IMR-90 (cell line): ENCODE data around the gene KRTAP10-7. TPM values are rescaled to one million over a fixed set of nuclear protein-coding genes. Genes with fewer than 3 reads are reported as not detected.

Experiments used
- ATAC-seq: fragments of 200-7000 bp; cut with Tn5 transposase; 2 replicates; pipeline ENCODE4 v1.9.1; 2020; ENCODE audit warnings: low read depth, mild to moderate bottlenecking, moderate library complexity
- BruUV-seq: library from RNA; stranded (reverse); fragments of 400-500 nt; replicated peaks from 2 replicates; lab custom pipeline; 2021; lab: Mats Ljungman, UMichigan
- CTCF ChIA-PET: fragments of 300-600 bp; formaldehyde crosslinking; extraction: SDS; loops from one replicate; lab custom pipeline; 2021; ENCODE audit warnings: antibody characterized with exemption; lab: Yijun Ruan, JAX
- POLR2A ChIA-PET: fragments of 300-600 bp; sonication (Branson Sonifier 250); formaldehyde crosslinking; loops from one replicate; lab custom pipeline; 2022; ENCODE audit warnings: antibody characterized with exemption; ENCODE audit not compliant: unreplicated experiment; lab: Charles Lee
- DNase-seq: peaks from one replicate; pipeline ENCODE4 v3.0.0; 2013
- H2AFZ ChIP-seq: replicated peaks from 2 replicates; pipeline ENCODE3; 2013; ENCODE audit warnings: low read length, mild to moderate bottlenecking; ENCODE audit not compliant: poor library complexity
- H2AK5ac ChIP-seq: 2 replicates; pipeline ENCODE4 v1.6.1; 2013; ENCODE audit warnings: low read depth, low read length, inconsistent platforms
- H2AK9ac ChIP-seq: replicated peaks from 2 replicates; pipeline ENCODE3; 2013; ENCODE audit warnings: mild to moderate bottlenecking, low read depth, low read length, moderate library complexity; ENCODE audit not compliant: poor library complexity
- H2BK120ac ChIP-seq: 2 replicates; pipeline ENCODE4 v1.6.1; 2013; ENCODE audit warnings: low read depth, low read length, inconsistent platforms
- H2BK15ac ChIP-seq: 3 replicates; pipeline ENCODE4 v1.6.1; 2013; ENCODE audit warnings: low read depth, low read length, inconsistent platforms
- H2BK20ac ChIP-seq: 2 replicates; pipeline ENCODE4 v1.6.1; 2013; ENCODE audit warnings: low read depth, mild to moderate bottlenecking, inconsistent platforms, low read length, moderate library complexity
- H2BK5ac ChIP-seq: 2 replicates; pipeline ENCODE4 v1.6.1; 2013; ENCODE audit warnings: mild to moderate bottlenecking, low read depth, low read length, inconsistent platforms; ENCODE audit not compliant: poor library complexity, severe bottlenecking
- H3K14ac ChIP-seq: replicated peaks from 2 replicates; pipeline ENCODE4 v1.6.1; 2013; ENCODE audit warnings: low read depth, low read length, inconsistent platforms
- H3K18ac ChIP-seq: 2 replicates; pipeline ENCODE4 v1.6.1; 2013; ENCODE audit warnings: low read depth, low read length, control low read depth
- H3K23ac ChIP-seq: 2 replicates; pipeline ENCODE4 v1.6.1; 2013; ENCODE audit warnings: low read depth, low read length, inconsistent platforms
- H3K27ac ChIP-seq: 2 replicates; pipeline ENCODE4 v1.5.1; 2013; ENCODE audit warnings: mild to moderate bottlenecking, control low read depth, low read length; ENCODE audit not compliant: insufficient read depth
- H3K27me3 ChIP-seq: 2 replicates; pipeline ENCODE4 v1.6.1; 2013; ENCODE audit warnings: low read length; ENCODE audit not compliant: control insufficient read depth, insufficient read depth
- H3K36me3 ChIP-seq: 2 replicates; pipeline ENCODE4 v1.6.1; 2013; ENCODE audit warnings: low read length, mixed read lengths; ENCODE audit not compliant: control insufficient read depth, insufficient read depth
- H3K4ac ChIP-seq: 2 replicates; pipeline ENCODE4 v1.6.1; 2013; ENCODE audit warnings: low read depth, low read length, inconsistent platforms
- H3K4me1 ChIP-seq: 2 replicates; pipeline ENCODE4 v1.6.1; 2013; ENCODE audit warnings: low read length, mixed read lengths; ENCODE audit not compliant: control insufficient read depth, insufficient read depth
- H3K4me2 ChIP-seq: 2 replicates; pipeline ENCODE4 v1.6.1; 2013; ENCODE audit warnings: low read depth, mild to moderate bottlenecking, control low read depth, low read length, moderate library complexity
- H3K4me3 ChIP-seq: 2 replicates; pipeline ENCODE4 v1.5.1; 2013; ENCODE audit warnings: low read depth, mild to moderate bottlenecking, control low read depth, low read length, moderate library complexity; ENCODE audit not compliant: insufficient read depth
- H3K56ac ChIP-seq: 2 replicates; pipeline ENCODE4 v1.6.1; 2013; ENCODE audit warnings: low read length, inconsistent platforms; ENCODE audit not compliant: insufficient read depth; ENCODE audit errors: extremely low read depth
- H3K79me1 ChIP-seq, 2 experiments: 2 replicates each; pipeline ENCODE4 v1.6.1; 2013; ENCODE audit warnings: low read length in 2 of 2, inconsistent platforms in 1 of 2, low read depth in 1 of 2
- H3K9ac ChIP-seq: 2 replicates; pipeline ENCODE4 v1.6.1; 2013; ENCODE audit warnings: low read depth, low read length, control low read depth
- H3K9me1 ChIP-seq: 2 replicates; pipeline ENCODE4 v1.6.1; 2013; ENCODE audit warnings: low read length, inconsistent platforms; ENCODE audit not compliant: insufficient read depth
- H3K9me3 ChIP-seq: 2 replicates; pipeline ENCODE4 v1.6.1; 2013; ENCODE audit warnings: low read length; ENCODE audit not compliant: control insufficient read depth, insufficient read depth
- H4K20me1 ChIP-seq: 2 replicates; pipeline ENCODE4 v1.6.1; 2013; ENCODE audit warnings: low read length, inconsistent platforms; ENCODE audit not compliant: insufficient read depth
- H4K5ac ChIP-seq: 2 replicates; pipeline ENCODE4 v1.6.1; 2013; ENCODE audit warnings: mild to moderate bottlenecking, low read depth, low read length, control low read depth
- H4K8ac ChIP-seq, 2 experiments: 2 replicates each; pipeline ENCODE4 v1.6.1; 2013; ENCODE audit warnings: low read depth in 2 of 2, low read length in 2 of 2, control low read depth in 1 of 2, inconsistent platforms in 1 of 2
- H4K91ac ChIP-seq: 2 replicates; pipeline ENCODE4 v1.6.1; 2013; ENCODE audit warnings: low read depth, low read length, inconsistent platforms; ENCODE audit not compliant: insufficient read depth
- CEBPB ChIP-seq: IDR thresholded peaks from 2 replicates; pipeline ENCODE4 v1.6.1; 2012; ENCODE audit warnings: low read depth, low read length, improper control_type of control experiment
- CHD1 ChIP-seq: IDR thresholded peaks from 2 replicates; pipeline ENCODE4 v1.6.1; 2012; ENCODE audit warnings: low read depth, low read length, improper control_type of control experiment
- MAZ ChIP-seq: IDR thresholded peaks from 2 replicates; pipeline ENCODE4 v1.6.1; 2012; ENCODE audit warnings: low read depth, mild to moderate bottlenecking, low read length, improper control_type of control experiment, moderate library complexity, borderline replicate concordance
- MXI1 ChIP-seq: IDR thresholded peaks from 2 replicates; pipeline ENCODE4 v1.6.1; 2012; ENCODE audit warnings: low read depth, mild to moderate bottlenecking, low read length, moderate library complexity, borderline replicate concordance
- NFE2L2 ChIP-seq: fragments of 150-350 bp; IDR thresholded peaks from 2 replicates; pipeline ENCODE4 v1.6.1; 2016; ENCODE audit warnings: low read depth, mild to moderate bottlenecking, low read length
- RAD21 ChIP-seq: IDR thresholded peaks from 2 replicates; pipeline ENCODE4 v1.6.1; 2012; ENCODE audit warnings: low read length, improper control_type of control experiment
- RFX5 ChIP-seq: IDR thresholded peaks from 2 replicates; pipeline ENCODE4 v1.8.0; 2012; ENCODE audit warnings: low read depth, mild to moderate bottlenecking, low read length, moderate library complexity
- SMC3 ChIP-seq: fragments of 150-350 bp; IDR thresholded peaks from 2 replicates; pipeline ENCODE4 v1.6.1; 2016; ENCODE audit warnings: low read depth, mild to moderate bottlenecking, antibody characterized with exemption, low read length, moderate library complexity
- WGBS, 2 experiments: methylation state at CpG; one replicate each; pipeline versions ENCODE4 v1.1.5 to v1.1.7; 2013; ENCODE audit warnings: missing lambda C conversion rate in 2 of 2; ENCODE audit not compliant: insufficient read length in 1 of 2; ENCODE audit errors: extremely low coverage in 2 of 2; 5-methylcytosine and 5-hydroxymethylcytosine counted together
- dilution Hi-C: fragments of 300-500 bp; cut with HindIII; formaldehyde crosslinking; loops from one replicate; pipeline ENCODE4 v1.14.3; 2018; ENCODE audit warnings: low sequenced_read_pairs; ENCODE audit not compliant: unreplicated experiment
- in situ Hi-C: fragments of 300-500 bp; cut with MboI; formaldehyde crosslinking; loops from 3 replicates; pipeline ENCODE4 v1.14.3; 2019; ENCODE audit warnings: low sequenced_read_pairs, inconsistent platforms, mixed read lengths
- intact Hi-C: fragments of 100-400 bp; cut with micrococcal nuclease; formaldehyde crosslinking; loops from 2 replicates; pipeline ENCODE4 v1.10.0; 2022
- polyA plus RNA-seq, 3 experiments: library from polyadenylated mRNA; depleted of rRNA; stranded (reverse); fragments of >200 nt; gene quantifications; 2 replicates each; pipeline ENCODE4 v1.2.3, GENCODE V29; 2012; ENCODE audit warnings: low replicate concordance in 1 of 3
- total RNA-seq: library from RNA; depleted of rRNA; stranded (reverse); fragments of >200 nt; gene quantifications from 2 replicates; pipeline ENCODE4 v1.2.3, GENCODE V29; 2012
- TF ChIP-seq, protein P1 (sequence below): conservative IDR thresholded peaks from 2 replicates; pipeline ENCODE4 v1.5.1; 2012; ENCODE audit warnings: mild to moderate bottlenecking, low read depth, low read length, improper control_type of control experiment
- TF ChIP-seq, protein P2 (sequence below): fragments of 150-350 bp; IDR thresholded peaks from 2 replicates; pipeline ENCODE4 v1.6.1; 2017; ENCODE audit warnings: mild to moderate bottlenecking, antibody characterized with exemption, low read length, low read depth

The KRTAP10-7 gene
- total and polyA plus RNA-seq, 2 of the 4 experiments (the other 2 are of a cell fraction): not detected

GRCh38 chr21:44594406-44594916, 5.9 kb upstream of the KRTAP10-7 start:
- TF ChIP-seq NFE2L2: no peak
- no peak for TF ChIP-seq RFX5
- TF ChIP-seq, protein P1, sequence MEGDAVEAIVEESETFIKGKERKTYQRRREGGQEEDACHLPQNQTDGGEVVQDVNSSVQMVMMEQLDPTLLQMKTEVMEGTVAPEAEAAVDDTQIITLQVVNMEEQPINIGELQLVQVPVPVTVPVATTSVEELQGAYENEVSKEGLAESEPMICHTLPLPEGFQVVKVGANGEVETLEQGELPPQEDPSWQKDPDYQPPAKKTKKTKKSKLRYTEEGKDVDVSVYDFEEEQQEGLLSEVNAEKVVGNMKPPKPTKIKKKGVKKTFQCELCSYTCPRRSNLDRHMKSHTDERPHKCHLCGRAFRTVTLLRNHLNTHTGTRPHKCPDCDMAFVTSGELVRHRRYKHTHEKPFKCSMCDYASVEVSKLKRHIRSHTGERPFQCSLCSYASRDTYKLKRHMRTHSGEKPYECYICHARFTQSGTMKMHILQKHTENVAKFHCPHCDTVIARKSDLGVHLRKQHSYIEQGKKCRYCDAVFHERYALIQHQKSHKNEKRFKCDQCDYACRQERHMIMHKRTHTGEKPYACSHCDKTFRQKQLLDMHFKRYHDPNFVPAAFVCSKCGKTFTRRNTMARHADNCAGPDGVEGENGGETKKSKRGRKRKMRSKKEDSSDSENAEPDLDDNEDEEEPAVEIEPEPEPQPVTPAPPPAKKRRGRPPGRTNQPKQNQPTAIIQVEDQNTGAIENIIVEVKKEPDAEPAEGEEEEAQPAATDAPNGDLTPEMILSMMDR: no peak
- no peak for TF ChIP-seq RAD21
- TF ChIP-seq, protein P2, sequence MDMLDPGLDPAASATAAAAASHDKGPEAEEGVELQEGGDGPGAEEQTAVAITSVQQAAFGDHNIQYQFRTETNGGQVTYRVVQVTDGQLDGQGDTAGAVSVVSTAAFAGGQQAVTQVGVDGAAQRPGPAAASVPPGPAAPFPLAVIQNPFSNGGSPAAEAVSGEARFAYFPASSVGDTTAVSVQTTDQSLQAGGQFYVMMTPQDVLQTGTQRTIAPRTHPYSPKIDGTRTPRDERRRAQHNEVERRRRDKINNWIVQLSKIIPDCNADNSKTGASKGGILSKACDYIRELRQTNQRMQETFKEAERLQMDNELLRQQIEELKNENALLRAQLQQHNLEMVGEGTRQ: no peak
- no peak for TF ChIP-seq MXI1
- TF ChIP-seq CHD1: no peak
- no peak for TF ChIP-seq SMC3
- TF ChIP-seq CEBPB: no peak
- no peak for TF ChIP-seq MAZ
- Histone ChIP-seq H2BK120ac (no peak overlapping the region), H3K79me1 (no peaks in the 10 kb centered on the region), H4K5ac (no peak overlapping the region), H2AFZ (peak overlapping the region; percentile 56), H3K36me3 (no peaks in the 10 kb centered on the region), H2BK20ac (no peak overlapping the region), H3K4me2 (no peak overlapping the region), H2BK15ac (no peak overlapping the region), H3K27me3 (peaks cover 4% of the 10 kb centered on the region; the same call in 1 of the 2 replicates), H3K4ac (no peak overlapping the region), H3K9me3 (no peaks in the 10 kb centered on the region), H3K4me3 (no peak overlapping the region), H4K8ac (no peak overlapping the region), H3K9ac (no peak overlapping the region), H4K91ac (no peak overlapping the region), H3K4me1 (no peaks in the 10 kb centered on the region), H3K56ac (no peak overlapping the region), H4K20me1 (no peaks in the 10 kb centered on the region), H2AK5ac (no peak overlapping the region), H2AK9ac (no peak overlapping the region), H3K23ac (no peak overlapping the region), H2BK5ac (no peak overlapping the region), H3K27ac (no peak overlapping the region), H3K18ac (no peak overlapping the region), H3K14ac (no peak overlapping the region), H3K9me1 (no peaks in the 10 kb centered on the region)
- ChIA-PET CTCF (interaction anchor here (0.7 kb wide), 1 partner anchor 47 kb away, joined by 5 read pairs; no protein-coding TSS in a partner anchor), POLR2A (no interaction called here)
- BruUV-seq: no TSS peak
- intact Hi-C loops: no loop called here
- DNase-seq (no peak), ATAC-seq (no peak)
- WGBS, 2 experiments: 65% methylated on average over 7 of the region's 12 CpGs; no CpG with 5 or more reads in 1 of the 2 experiments
- dilution Hi-C loops: no loop called here
- in situ Hi-C loops: no loop called here
